ENCODE data around the gene TAF11L2.
"Not testable (repeated sequence)": the region's sequence is repeated elsewhere in the genome, so short reads cannot be mapped to it uniquely, and the experiment has no call there.

TAF11L2 gene

GRCh38 chr5:17497931-17498330, at the start of gene TAF11L2:
TSS of gene TAF11L2 (plus strand) at chr5:17498231.
- not testable (repeated sequence) for DNase-seq (ENCODE audit: low read depth)

- DNase-seq (ENCODE audit: low read depth), result no peak
Measured at GRCh38 chr5:17448877-17449276, 49.2 kb upstream of the TAF11L2 start.

- DNase-seq (ENCODE audit: low read depth), result no peak
Measured at GRCh38 chr5:17452936-17453335, 45.1 kb upstream of the TAF11L2 start.

GRCh38 chr5:17455942-17456341, 42.1 kb upstream of the TAF11L2 start:
- no peak for DNase-seq (ENCODE audit: low read depth)

GRCh38 chr5:17461793-17462192, 36.2 kb upstream of the TAF11L2 start:
- DNase-seq (ENCODE audit: low read depth), result no peak

- DNase-seq (ENCODE audit: low read depth), result no peak
Measured at GRCh38 chr5:17463653-17464052, 34.4 kb upstream of the TAF11L2 start.

- no peak for DNase-seq (ENCODE audit: low read depth)
Measured at GRCh38 chr5:17470064-17470463, 28.0 kb upstream of the TAF11L2 start.

- DNase-seq (ENCODE audit: low read depth), result not testable (repeated sequence)
Measured at GRCh38 chr5:17475064-17475463, 23.0 kb upstream of the TAF11L2 start.

GRCh38 chr5:17477043-17477442, 21.0 kb upstream of the TAF11L2 start:
- DNase-seq (ENCODE audit: low read depth), result no peak

- no peak for DNase-seq (ENCODE audit: low read depth)
Measured at GRCh38 chr5:17477573-17478265, 20.3 kb upstream of the TAF11L2 start.

- DNase-seq (ENCODE audit: low read depth), result no peak
Measured at GRCh38 chr5:17481378-17481777, 16.7 kb upstream of the TAF11L2 start.

GRCh38 chr5:17482790-17483189, 15.2 kb upstream of the TAF11L2 start:
- DNase-seq (ENCODE audit: low read depth), result no peak

- DNase-seq (ENCODE audit: low read depth), result not testable (repeated sequence)
Measured at GRCh38 chr5:17486464-17487173, 11.4 kb upstream of the TAF11L2 start.

GRCh38 chr5:17487174-17487512, 10.9 kb upstream of the TAF11L2 start:
- no peak for DNase-seq (ENCODE audit: low read depth)

- not testable (repeated sequence) for DNase-seq (ENCODE audit: low read depth)
Measured at GRCh38 chr5:17491257-17491656, 6.8 kb upstream of the TAF11L2 start.

- no peak for DNase-seq (ENCODE audit: low read depth)
Measured at GRCh38 chr5:17492770-17493169, 5.3 kb upstream of the TAF11L2 start.

GRCh38 chr5:17497446-17497845, 585 bp upstream of the TAF11L2 start:
- DNase-seq (ENCODE audit: low read depth), result no peak

GRCh38 chr5:17511775-17512325, 13.8 kb downstream of the TAF11L2 start:
- DNase-seq (ENCODE audit: low read depth), result no peak

GRCh38 chr5:17517526-17517925, 19.5 kb downstream of the TAF11L2 start:
- DNase-seq (ENCODE audit: low read depth), result not testable (repeated sequence)

GRCh38 chr5:17518067-17518466, 20.0 kb downstream of the TAF11L2 start, which contains the start of gene TAF11L3:
TSS of gene TAF11L3 (plus strand) at chr5:17518367.
- not testable (repeated sequence) for DNase-seq (ENCODE audit: low read depth)

- DNase-seq (ENCODE audit: low read depth), result not testable (repeated sequence)
Measured at GRCh38 chr5:17519508-17519907, 21.5 kb downstream of the TAF11L2 start.

- DNase-seq (ENCODE audit: low read depth), result not testable (repeated sequence)
Measured at GRCh38 chr5:17521501-17521900, 23.5 kb downstream of the TAF11L2 start, which contains the start of gene TAF11L4. TSS of gene TAF11L4 (plus strand) at chr5:17521801.

- DNase-seq (ENCODE audit: low read depth), result not testable (repeated sequence)
Measured at GRCh38 chr5:17524935-17525334, 26.9 kb downstream of the TAF11L2 start, which contains the start of gene TAF11L5. TSS of gene TAF11L5 (plus strand) at chr5:17525235.
